Loucy (cell line): Measurements from ENCODE around the gene VSIG8.

Experiments used
- EZH2phosphoT487 ChIP-seq: fragments of 200-600 bp; IDR thresholded peaks from 2 replicates; pipeline ENCODE4 v1.6.1; 2018; ENCODE audit warnings: antibody characterized with exemption, mild to moderate bottlenecking, moderate library complexity, borderline replicate concordance
- TF ChIP-seq, protein P1 (sequence below): fragments of 200-600 bp; sonication (generic); conservative IDR thresholded peaks from 2 replicates; pipeline ENCODE4 v1.5.1; 2014; ENCODE audit warnings: mild to moderate bottlenecking, antibody characterized with exemption, low read length

DNA sequence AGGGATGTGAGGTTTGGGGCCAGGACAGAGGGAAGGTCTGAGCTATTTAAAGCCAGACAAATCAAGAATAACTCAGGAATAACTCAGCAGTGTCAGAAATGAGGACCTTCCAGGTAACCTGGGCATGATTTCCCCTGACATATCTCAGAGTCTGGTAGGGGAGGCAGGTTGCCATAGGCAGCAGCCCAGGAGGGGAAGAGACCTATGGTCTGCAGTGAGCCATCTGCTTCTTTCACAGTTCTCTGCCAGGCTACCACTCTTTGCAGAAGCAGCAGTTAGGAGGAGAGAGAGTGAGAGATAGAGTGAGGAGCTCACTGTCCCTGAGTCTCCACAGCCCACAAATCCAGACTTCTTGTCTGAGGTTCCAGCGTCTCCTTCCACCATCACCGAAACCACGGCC lies 6.3 kb upstream of the VSIG8 start:
- TF ChIP-seq, protein P1, sequence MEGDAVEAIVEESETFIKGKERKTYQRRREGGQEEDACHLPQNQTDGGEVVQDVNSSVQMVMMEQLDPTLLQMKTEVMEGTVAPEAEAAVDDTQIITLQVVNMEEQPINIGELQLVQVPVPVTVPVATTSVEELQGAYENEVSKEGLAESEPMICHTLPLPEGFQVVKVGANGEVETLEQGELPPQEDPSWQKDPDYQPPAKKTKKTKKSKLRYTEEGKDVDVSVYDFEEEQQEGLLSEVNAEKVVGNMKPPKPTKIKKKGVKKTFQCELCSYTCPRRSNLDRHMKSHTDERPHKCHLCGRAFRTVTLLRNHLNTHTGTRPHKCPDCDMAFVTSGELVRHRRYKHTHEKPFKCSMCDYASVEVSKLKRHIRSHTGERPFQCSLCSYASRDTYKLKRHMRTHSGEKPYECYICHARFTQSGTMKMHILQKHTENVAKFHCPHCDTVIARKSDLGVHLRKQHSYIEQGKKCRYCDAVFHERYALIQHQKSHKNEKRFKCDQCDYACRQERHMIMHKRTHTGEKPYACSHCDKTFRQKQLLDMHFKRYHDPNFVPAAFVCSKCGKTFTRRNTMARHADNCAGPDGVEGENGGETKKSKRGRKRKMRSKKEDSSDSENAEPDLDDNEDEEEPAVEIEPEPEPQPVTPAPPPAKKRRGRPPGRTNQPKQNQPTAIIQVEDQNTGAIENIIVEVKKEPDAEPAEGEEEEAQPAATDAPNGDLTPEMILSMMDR, result no peak
- TF ChIP-seq EZH2phosphoT487, result no peak
